Ishikawa (cell line): ENCODE measurements around the gene PDE2A.

Experiments used
- CEBPB ChIP-seq: IDR thresholded peaks from 2 replicates; pipeline ENCODE4 v1.6.1; 2012
- CREB1 ChIP-seq: IDR thresholded peaks from 2 replicates; pipeline ENCODE4 v1.6.1; 2012; ENCODE audit warnings: low read depth
- EP300 ChIP-seq: IDR thresholded peaks from 2 replicates; pipeline ENCODE4 v1.6.1; 2012; ENCODE audit warnings: borderline replicate concordance
- FOXM1 ChIP-seq: IDR thresholded peaks from 2 replicates; pipeline ENCODE4 v1.6.1; 2012; ENCODE audit warnings: low read depth, borderline replicate concordance
- RAD21 ChIP-seq: IDR thresholded peaks from 2 replicates; pipeline ENCODE4 v1.6.1; 2012; ENCODE audit warnings: low read depth
- TAF1 ChIP-seq: IDR thresholded peaks from 2 replicates; pipeline ENCODE4 v1.6.1; 2012; ENCODE audit warnings: low read depth, mild to moderate bottlenecking
- TEAD4 ChIP-seq: IDR thresholded peaks from 2 replicates; pipeline ENCODE4 v1.6.1; 2012
- YY1 ChIP-seq: IDR thresholded peaks from 2 replicates; pipeline ENCODE4 v1.6.1; 2012; ENCODE audit warnings: low read depth
- TF ChIP-seq, protein P1 (sequence below): IDR thresholded peaks from 2 replicates; pipeline ENCODE4 v1.6.1; 2012
- TF ChIP-seq, protein P2 (sequence below): IDR thresholded peaks from 2 replicates; pipeline ENCODE4 v1.6.1; 2012
- TF ChIP-seq, protein P3 (sequence below): IDR thresholded peaks from 2 replicates; pipeline ENCODE4 v1.6.1; 2012; ENCODE audit warnings: low read depth, mild to moderate bottlenecking

GRCh38 chr11:72722050-72722748, 48.0 kb upstream of the PDE2A start:
- TF ChIP-seq, protein P1, sequence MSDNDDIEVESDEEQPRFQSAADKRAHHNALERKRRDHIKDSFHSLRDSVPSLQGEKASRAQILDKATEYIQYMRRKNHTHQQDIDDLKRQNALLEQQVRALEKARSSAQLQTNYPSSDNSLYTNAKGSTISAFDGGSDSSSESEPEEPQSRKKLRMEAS = no peak
- TF ChIP-seq TAF1 = no peak
- TF ChIP-seq EP300 = no peak
- TF ChIP-seq CEBPB = no peak
- peak; percentile 96 for TF ChIP-seq CREB1
- TF ChIP-seq YY1 = no peak
- TF ChIP-seq, protein P2, sequence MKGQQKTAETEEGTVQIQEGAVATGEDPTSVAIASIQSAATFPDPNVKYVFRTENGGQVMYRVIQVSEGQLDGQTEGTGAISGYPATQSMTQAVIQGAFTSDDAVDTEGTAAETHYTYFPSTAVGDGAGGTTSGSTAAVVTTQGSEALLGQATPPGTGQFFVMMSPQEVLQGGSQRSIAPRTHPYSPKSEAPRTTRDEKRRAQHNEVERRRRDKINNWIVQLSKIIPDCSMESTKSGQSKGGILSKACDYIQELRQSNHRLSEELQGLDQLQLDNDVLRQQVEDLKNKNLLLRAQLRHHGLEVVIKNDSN = no peak
- TF ChIP-seq, protein P3, sequence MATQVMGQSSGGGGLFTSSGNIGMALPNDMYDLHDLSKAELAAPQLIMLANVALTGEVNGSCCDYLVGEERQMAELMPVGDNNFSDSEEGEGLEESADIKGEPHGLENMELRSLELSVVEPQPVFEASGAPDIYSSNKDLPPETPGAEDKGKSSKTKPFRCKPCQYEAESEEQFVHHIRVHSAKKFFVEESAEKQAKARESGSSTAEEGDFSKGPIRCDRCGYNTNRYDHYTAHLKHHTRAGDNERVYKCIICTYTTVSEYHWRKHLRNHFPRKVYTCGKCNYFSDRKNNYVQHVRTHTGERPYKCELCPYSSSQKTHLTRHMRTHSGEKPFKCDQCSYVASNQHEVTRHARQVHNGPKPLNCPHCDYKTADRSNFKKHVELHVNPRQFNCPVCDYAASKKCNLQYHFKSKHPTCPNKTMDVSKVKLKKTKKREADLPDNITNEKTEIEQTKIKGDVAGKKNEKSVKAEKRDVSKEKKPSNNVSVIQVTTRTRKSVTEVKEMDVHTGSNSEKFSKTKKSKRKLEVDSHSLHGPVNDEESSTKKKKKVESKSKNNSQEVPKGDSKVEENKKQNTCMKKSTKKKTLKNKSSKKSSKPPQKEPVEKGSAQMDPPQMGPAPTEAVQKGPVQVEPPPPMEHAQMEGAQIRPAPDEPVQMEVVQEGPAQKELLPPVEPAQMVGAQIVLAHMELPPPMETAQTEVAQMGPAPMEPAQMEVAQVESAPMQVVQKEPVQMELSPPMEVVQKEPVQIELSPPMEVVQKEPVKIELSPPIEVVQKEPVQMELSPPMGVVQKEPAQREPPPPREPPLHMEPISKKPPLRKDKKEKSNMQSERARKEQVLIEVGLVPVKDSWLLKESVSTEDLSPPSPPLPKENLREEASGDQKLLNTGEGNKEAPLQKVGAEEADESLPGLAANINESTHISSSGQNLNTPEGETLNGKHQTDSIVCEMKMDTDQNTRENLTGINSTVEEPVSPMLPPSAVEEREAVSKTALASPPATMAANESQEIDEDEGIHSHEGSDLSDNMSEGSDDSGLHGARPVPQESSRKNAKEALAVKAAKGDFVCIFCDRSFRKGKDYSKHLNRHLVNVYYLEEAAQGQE = no peak
- TF ChIP-seq RAD21 = no peak
- TF ChIP-seq TEAD4 = no peak
- no peak for TF ChIP-seq FOXM1
